ENCODE data around the gene DESI2. TPM values are rescaled to one million over a fixed set of nuclear protein-coding genes. Genes with fewer than 3 reads are reported as not detected.
"Not testable (repeated sequence)": the region's sequence is repeated elsewhere in the genome, so short reads cannot be mapped to it uniquely, and the experiment has no call there.

DESI2 gene
- total RNA-seq, 2 experiments from 2014 or later = 24.5 to 26.4 TPM

DNA sequence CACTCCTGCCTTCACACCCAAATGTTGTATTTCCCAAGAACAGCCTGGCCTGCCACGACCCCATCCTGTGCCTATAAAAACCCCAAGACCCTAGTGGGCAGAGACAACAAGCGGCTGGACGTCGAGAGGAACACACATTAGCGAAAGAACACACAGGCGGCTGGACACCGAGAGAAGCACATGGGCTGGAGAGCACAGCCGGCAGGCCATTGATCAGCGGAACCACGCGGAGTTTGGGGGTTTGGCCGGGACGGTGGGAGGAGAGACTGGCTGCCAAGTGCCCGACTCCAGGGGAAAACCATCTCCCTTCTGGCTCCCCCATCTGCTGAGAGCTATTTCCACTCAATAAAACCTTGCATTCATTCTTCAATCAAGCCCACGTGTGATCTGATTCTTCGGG, 10.4 kb upstream of the DESI2 start:
- Mint-ChIP-seq H3K27ac (no peak overlapping the region), H3K36me3 (no peaks in the 10 kb centered on the region), H3K9me3 (ENCODE audit: low read depth) (no peaks in the 10 kb centered on the region), H3K4me1 (peaks cover 4% of the 10 kb centered on the region), H3K4me3 (no peak overlapping the region), H3K27me3 (peaks cover 34% of the 10 kb centered on the region)
- no peak for DNase-seq
- CTCF ChIA-PET = no interaction called here
- no peak for ATAC-seq

GRCh38 chr1:244642988-244643387, 9.9 kb upstream of the DESI2 start:
- no peak for ATAC-seq
- no peak overlapping the region for H3K4me3 Mint-ChIP-seq
- no peak overlapping the region for H3K27ac Mint-ChIP-seq
- CTCF ChIA-PET = interaction anchor here (1.2 kb wide), 1 partner anchor 40 kb away, joined by 4 read pairs; no protein-coding TSS in a partner anchor
- H3K4me1 Mint-ChIP-seq = peaks cover 4% of the 10 kb centered on the region
- H3K9me3 Mint-ChIP-seq (ENCODE audit: low read depth) = no peaks in the 10 kb centered on the region
- DNase-seq = no peak
- peaks cover 34% of the 10 kb centered on the region for H3K27me3 Mint-ChIP-seq
- H3K36me3 Mint-ChIP-seq = no peaks in the 10 kb centered on the region

GRCh38 chr1:244645414-244645813, 7.5 kb upstream of the DESI2 start:
- Mint-ChIP-seq H3K4me1 (no peaks in the 10 kb centered on the region), H3K4me3 (no peak overlapping the region), H3K9me3 (ENCODE audit: low read depth) (no peaks in the 10 kb centered on the region), H3K27me3 (peaks cover 30% of the 10 kb centered on the region), H3K36me3 (no peaks in the 10 kb centered on the region), H3K27ac (no peak overlapping the region)
- DNase-seq (no peak), ATAC-seq (no peak)
- CTCF ChIA-PET = no interaction called here

DNA sequence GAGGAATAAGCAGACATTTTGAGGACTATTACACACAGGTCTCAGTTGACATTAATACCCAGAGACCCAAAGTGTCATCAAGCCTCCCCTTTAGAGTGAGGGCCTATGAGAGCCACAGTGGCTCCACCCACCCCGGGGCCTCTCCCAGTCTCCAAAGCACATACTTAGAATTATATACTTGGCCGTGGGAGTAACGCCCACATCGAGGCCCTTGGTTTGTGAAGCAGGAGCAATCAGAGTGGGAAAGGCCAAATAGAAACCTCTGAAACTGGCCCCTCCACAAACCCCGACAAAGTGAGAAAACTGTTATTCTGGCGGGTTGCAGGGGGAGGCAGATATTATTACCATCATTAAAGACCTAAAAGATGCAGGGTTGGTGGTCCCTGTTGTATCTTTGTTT, 7.0 kb upstream of the DESI2 start:
- no peaks in the 10 kb centered on the region for H3K36me3 Mint-ChIP-seq
- no peaks in the 10 kb centered on the region for H3K4me1 Mint-ChIP-seq
- H3K4me3 Mint-ChIP-seq = no peak overlapping the region
- DNase-seq = no peak
- H3K9me3 Mint-ChIP-seq (ENCODE audit: low read depth) = no peaks in the 10 kb centered on the region
- no peak for ATAC-seq
- CTCF ChIA-PET = no interaction called here
- no peak overlapping the region for H3K27ac Mint-ChIP-seq
- H3K27me3 Mint-ChIP-seq = peaks cover 28% of the 10 kb centered on the region

GRCh38 chr1:244647819-244648218, 5.1 kb upstream of the DESI2 start:
- CTCF ChIA-PET = interaction anchor here (1.0 to 1.3 kb wide), 3 partner anchors 11 to 44 kb away, joined by 3 to 4 read pairs (median 4); no protein-coding TSS in a partner anchor
- no peaks in the 10 kb centered on the region for H3K9me3 Mint-ChIP-seq (ENCODE audit: low read depth)
- H3K27me3 Mint-ChIP-seq = peaks cover 16% of the 10 kb centered on the region
- H3K4me3 Mint-ChIP-seq = no peak overlapping the region
- no peaks in the 10 kb centered on the region for H3K36me3 Mint-ChIP-seq
- no peak overlapping the region for H3K27ac Mint-ChIP-seq
- ATAC-seq (no peak), DNase-seq (no peak)
- H3K4me1 Mint-ChIP-seq = peaks cover 10% of the 10 kb centered on the region

- no peaks in the 10 kb centered on the region for H3K9me3 Mint-ChIP-seq (ENCODE audit: low read depth)
- H3K4me1 Mint-ChIP-seq = peaks cover 15% of the 10 kb centered on the region
- peak overlapping the region; percentile 82 for H3K27ac Mint-ChIP-seq
- H3K36me3 Mint-ChIP-seq = peaks cover 6% of the 10 kb centered on the region
- no peaks in the 10 kb centered on the region for H3K27me3 Mint-ChIP-seq
- CTCF ChIA-PET = interaction anchor here (0.8 to 2.9 kb wide), 4 partner anchors 23 to 322 kb away, joined by 3 to 17 read pairs (median 3); no protein-coding TSS in a partner anchor
- H3K4me3 Mint-ChIP-seq = peak overlapping the region; percentile 81
- ATAC-seq = no peak
- DNase-seq = no peak
Observed at GRCh38 chr1:244651956-244652622, 837 bp upstream of the DESI2 start.

DNA sequence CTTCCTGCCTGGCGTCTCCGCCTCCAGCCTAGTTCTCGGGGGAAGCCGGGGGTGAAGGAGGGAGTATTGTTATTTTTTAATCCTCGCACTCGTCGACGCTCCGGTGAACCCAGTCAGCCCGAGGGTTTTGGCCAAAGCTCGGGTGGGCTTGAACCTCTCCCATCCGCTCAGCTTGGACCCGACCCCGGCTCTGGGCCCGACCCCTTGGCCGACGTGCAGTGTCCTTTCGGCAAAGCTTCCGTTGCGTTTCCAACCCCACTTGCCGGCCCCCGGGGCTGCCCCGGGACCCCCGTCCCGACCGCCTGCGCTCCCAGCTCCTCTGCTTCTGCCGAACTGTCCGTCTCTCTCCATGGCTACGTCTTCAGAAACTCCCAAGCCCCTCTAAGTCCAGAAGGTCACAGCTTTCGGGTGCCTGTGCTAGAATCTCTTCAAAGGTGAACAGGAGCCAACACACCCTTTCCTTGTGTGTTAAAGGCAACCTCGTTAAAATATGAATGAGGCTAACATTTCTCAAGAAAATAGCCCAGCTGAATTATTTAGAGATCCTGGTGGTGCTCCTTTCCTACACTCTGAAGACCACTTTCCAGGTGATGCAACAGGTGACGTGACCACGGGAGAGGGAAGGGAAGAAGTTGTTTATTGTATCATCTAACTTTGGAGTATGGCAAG, 647 bp downstream of the DESI2 start:
- Mint-ChIP-seq H3K9me3 (ENCODE audit: low read depth) (no peaks in the 10 kb centered on the region), H3K36me3 (peaks cover 20% of the 10 kb centered on the region), H3K4me1 (peaks cover 16% of the 10 kb centered on the region), H3K27me3 (no peaks in the 10 kb centered on the region), H3K27ac (no peak overlapping the region), H3K4me3 (no peak overlapping the region)
- CTCF ChIA-PET = interaction anchor here (0.7 to 2.9 kb wide), 5 partner anchors 10 to 321 kb away, joined by 3 to 17 read pairs (median 4); no protein-coding TSS in a partner anchor
- no peak for ATAC-seq
- DNase-seq = no peak

GRCh38 chr1:244654108-244655038, 1.4 kb downstream of the DESI2 start:
- Mint-ChIP-seq H3K27ac (no peak overlapping the region), H3K9me3 (ENCODE audit: low read depth) (no peaks in the 10 kb centered on the region), H3K27me3 (no peaks in the 10 kb centered on the region), H3K36me3 (peaks cover 24% of the 10 kb centered on the region), H3K4me1 (peaks cover 17% of the 10 kb centered on the region), H3K4me3 (no peak overlapping the region)
- ATAC-seq (no peak), DNase-seq (no peak)
- CTCF ChIA-PET = interaction anchor here (0.8 to 2.9 kb wide), 3 partner anchors 9 to 140 kb away, joined by 3 to 17 read pairs (median 4); no protein-coding TSS in a partner anchor

DNA sequence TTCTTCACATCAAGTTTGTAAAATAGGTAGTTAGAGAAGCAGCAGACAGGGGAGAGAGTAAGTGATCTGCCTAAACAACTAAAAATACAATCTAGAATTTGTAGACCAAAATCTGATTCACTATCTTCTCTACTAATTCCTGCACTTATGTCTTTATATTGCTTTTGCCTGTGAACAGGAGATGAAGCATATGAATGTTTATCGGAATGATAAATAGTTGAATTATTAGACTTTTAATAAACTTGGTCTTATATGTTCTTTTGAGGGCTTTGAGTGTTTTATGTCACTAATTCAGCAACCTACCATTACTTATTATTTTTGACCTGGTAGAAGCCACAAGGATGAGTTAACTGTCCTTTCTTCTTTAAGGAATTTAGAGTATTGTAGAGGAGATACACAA, 2.3 kb downstream of the DESI2 start:
- no peak overlapping the region for H3K4me3 Mint-ChIP-seq
- H3K27ac Mint-ChIP-seq = no peak overlapping the region
- ATAC-seq = no peak
- CTCF ChIA-PET = no interaction called here
- peaks cover 30% of the 10 kb centered on the region for H3K36me3 Mint-ChIP-seq
- H3K27me3 Mint-ChIP-seq = no peaks in the 10 kb centered on the region
- no peaks in the 10 kb centered on the region for H3K9me3 Mint-ChIP-seq (ENCODE audit: low read depth)
- no peak for DNase-seq
- H3K4me1 Mint-ChIP-seq = peaks cover 17% of the 10 kb centered on the region

GRCh38 chr1:244657421-244657820, 4.5 kb downstream of the DESI2 start:
- Mint-ChIP-seq H3K4me1 (peaks cover 8% of the 10 kb centered on the region), H3K36me3 (peaks cover 36% of the 10 kb centered on the region), H3K27me3 (no peaks in the 10 kb centered on the region), H3K4me3 (no peak overlapping the region), H3K9me3 (ENCODE audit: low read depth) (peaks cover 2% of the 10 kb centered on the region), H3K27ac (no peak overlapping the region)
- DNase-seq = no peak
- CTCF ChIA-PET = no interaction called here
- no peak for ATAC-seq

DNA sequence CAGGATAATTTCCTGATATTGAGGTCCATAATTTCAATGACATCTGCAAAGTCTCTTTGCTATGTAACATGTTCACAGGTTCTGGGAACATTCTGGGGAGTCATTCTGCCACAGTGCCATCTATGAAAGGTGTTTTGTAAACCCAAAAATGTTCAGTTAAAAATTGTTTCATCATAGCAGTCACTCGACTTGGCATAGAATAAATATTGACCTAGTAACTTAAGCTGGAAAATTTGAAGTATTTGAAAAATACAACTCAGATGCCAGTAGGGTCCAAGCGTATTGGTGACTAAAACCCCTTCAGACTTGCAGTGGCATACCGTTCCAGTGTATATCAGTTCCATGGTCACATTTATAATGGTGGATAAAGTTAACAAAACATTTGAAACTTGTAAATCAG, 6.8 kb downstream of the DESI2 start:
- H3K27ac Mint-ChIP-seq = no peak overlapping the region
- peaks cover 6% of the 10 kb centered on the region for H3K4me1 Mint-ChIP-seq
- no peak for ATAC-seq
- H3K9me3 Mint-ChIP-seq (ENCODE audit: low read depth) = peaks cover 2% of the 10 kb centered on the region
- peaks cover 36% of the 10 kb centered on the region for H3K36me3 Mint-ChIP-seq
- no peak for DNase-seq
- no peak overlapping the region for H3K4me3 Mint-ChIP-seq
- no peaks in the 10 kb centered on the region for H3K27me3 Mint-ChIP-seq
- CTCF ChIA-PET = interaction anchor here (1.4 kb wide), 1 partner anchor 12 kb away, joined by 4 read pairs; no protein-coding TSS in a partner anchor

DNA sequence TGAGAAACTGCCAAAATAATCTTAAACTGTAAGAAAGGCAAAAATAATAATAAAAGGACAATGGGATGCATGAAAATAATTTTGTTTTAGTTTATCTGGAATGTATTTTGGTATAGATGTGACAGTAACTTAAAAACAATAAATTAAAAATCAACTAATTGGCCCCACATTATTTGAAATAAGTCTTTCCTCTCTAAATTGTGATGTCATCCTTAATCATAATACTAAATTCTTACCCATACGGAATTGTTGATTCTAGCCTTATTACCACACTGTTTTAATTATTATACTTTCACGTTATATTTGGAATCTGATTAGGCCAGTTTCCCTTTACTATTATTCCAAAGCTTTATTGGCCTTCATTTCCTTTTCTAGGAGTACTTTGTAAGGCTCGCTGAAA, 7.7 kb downstream of the DESI2 start:
- Mint-ChIP-seq H3K27ac (no peak overlapping the region), H3K4me3 (no peak overlapping the region), H3K4me1 (peaks cover 6% of the 10 kb centered on the region), H3K36me3 (peaks cover 36% of the 10 kb centered on the region), H3K27me3 (no peaks in the 10 kb centered on the region), H3K9me3 (ENCODE audit: low read depth) (peaks cover 2% of the 10 kb centered on the region)
- CTCF ChIA-PET = no interaction called here
- ATAC-seq = no peak
- no peak for DNase-seq

DNA sequence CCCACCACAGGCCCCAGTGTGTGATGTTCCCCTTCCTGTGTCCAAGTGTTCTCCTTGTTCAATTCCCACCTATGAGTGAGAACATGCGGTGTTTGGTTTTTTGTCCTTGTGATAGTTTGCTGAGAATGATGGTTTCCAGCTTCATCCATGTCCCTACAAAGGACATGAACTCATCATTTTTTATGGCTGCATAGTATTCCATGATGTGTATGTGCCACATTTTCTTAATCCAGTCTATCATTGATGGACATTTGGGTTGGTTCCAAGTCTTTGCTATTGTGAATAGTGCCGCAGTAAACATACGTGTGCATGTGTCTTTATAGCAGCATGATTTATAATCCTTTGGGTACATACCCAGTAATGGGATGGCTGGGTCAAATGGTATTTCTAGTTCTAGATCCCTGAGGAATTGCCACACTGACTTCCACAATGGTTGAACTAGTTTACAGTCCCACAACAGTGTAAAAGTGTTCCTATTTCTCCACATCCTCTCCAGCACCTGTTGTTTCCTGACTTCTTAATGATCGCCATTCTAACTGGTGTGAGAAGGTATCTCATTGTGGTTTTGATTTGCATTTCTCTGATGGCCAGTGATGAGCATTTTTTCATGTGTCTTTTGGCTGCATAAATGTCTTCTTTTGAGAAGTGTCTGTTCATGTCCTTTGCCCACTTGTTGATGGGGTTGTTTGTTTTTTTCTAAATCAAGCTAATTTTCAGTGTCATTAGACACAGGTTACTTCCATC, 8.8 kb downstream of the DESI2 start:
- H3K4me1 Mint-ChIP-seq; H3K27me3 Mint-ChIP-seq; H3K9me3 Mint-ChIP-seq (ENCODE audit: low read depth); ATAC-seq; DNase-seq; CTCF ChIA-PET; H3K27ac Mint-ChIP-seq; H3K4me3 Mint-ChIP-seq: not testable (repeated sequence)
- H3K36me3 Mint-ChIP-seq = peaks cover 32% of the 10 kb centered on the region

All from activated CD8-positive, alpha-beta memory T cell treated with anti-CD3 and anti-CD28 coated beads, Interleukin-2, amount 10 ng/mL, durations not matched to agents 7 days and 5 days (primary cell).